NCI-H526 treated with DMSO at 0.1 percent for 48 hours (cell line): ENCODE data around the gene DCDC1.

Experiments
- DNase-seq: peaks from one replicate; lab custom pipeline; 2025; lab: John Stamatoyannopoulos, UW

The DCDC1 gene, protein sequence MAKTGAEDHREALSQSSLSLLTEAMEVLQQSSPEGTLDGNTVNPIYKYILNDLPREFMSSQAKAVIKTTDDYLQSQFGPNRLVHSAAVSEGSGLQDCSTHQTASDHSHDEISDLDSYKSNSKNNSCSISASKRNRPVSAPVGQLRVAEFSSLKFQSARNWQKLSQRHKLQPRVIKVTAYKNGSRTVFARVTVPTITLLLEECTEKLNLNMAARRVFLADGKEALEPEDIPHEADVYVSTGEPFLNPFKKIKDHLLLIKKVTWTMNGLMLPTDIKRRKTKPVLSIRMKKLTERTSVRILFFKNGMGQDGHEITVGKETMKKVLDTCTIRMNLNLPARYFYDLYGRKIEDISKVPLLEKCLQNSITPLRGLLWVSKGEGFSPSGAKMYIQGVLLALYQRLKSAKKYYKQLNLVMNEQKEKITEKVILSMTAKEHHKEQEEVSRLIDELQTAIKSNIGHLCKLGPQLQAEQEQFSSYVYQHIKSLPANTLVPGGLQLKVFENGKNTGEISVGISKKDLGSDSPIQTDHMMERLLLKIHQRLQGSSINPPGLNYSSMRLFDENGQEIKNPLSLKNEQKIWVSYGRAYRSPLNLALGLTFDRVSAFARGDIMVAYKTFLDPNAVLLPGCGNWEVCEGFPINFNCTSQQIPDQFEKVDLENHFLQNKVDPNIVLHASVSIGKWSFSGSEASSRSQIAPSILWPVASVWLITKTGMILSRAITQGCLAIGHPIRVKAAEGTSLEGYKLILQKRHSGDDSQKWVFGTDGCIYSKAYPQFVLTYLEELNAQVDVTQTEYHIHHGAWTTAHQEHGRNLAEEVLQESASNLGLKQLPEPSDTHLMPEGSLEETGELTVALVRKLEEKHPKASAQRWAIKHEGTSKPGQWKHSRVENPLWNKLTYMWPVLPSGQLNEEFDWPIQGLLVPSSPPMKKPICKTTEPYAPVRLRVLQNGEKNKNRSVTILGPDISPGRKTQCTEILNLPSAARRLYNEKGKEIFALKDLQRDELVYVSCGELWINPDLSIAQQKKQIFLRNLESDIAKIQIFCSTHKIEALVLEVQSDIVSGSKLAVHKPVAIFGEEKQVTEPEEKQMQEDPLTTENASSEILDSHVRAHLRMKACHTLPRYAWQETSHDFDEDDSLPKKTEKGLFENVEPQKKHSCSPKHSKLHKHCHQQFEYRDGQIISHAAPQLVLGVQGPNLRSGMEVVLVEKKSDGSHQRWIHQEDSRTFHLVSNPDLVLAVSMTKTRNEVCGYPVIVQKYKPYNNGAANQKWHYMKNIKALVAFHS (N-terminal part only)

DNA sequence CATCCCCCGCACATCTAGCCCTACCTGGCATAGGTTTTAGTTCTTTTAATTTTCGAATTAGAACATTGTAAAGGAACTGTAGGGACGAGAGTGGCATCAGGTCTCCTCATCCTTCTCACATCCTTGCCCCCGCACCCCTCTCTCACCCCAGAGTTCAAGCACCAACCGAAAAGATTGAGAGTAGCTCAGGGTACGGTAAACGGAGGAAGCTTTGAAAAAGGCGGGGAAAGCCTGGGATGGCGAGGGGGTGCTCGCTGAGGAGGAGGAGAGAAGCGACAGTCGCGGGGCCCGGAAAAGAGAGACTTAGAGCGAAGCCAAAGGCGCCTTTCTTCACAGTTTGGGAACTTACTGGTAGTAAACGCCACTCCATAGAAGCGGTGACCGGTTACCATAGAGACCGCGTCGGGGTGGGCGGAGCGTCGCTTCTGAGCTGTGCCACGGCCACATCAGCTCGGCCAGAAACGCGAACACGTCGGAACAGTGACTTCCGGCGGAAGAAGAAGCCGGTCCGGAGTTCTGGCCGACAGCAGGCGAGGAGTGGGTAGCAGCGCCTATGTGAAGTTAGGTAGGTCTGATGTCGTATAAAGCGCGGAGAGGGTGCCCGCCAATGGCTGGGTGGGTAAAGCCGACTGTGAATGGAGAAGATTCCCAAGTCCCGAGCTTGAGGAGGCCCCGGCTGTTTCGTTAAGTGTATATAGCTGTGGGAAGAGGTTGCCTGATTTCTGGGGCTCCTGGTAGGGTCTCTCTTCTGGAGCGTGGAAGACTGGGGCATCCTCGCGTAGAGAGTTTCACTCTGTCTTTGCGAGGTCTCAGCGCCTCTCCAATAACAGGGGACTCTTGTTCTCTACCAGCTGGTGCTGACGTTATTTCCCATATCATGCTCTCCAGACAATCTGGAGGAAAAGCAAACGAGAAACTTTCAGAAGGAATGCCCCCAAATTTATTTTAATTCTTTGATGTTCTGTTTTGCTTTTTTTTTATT, at the start of gene DCDC1, which contains the start of gene DNAJC24:
Gene DCDC1, minus strand, starts transcription at position 392 of the 982 bp plus-strand sequence. CDS start 41,459 bp downstream, outside the sequence.
Gene DNAJC24, plus strand, starts transcription at position 513 of the 982 bp plus-strand sequence. CDS start 889 bp downstream, outside the sequence.
- peak; percentile 97 for DNase-seq

DNA sequence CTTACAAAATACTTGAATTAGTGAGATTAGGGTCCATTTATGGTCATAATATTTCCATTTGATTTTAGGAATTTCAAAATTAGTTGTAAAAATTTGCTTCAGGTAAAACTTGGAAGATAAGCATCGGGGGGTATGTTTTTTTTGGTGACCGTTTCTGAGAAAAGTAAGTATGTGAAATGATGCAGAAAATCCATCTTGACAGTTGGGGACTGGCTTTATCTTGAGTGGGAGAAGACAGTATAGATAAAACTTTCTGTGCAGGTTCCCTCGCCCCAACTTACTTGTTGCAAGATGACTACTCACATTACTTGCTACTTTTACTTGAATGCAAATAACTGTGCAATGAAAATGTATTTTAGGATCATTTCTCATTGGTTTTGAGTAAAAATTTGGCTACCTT, 49.6 kb upstream of the DCDC1 start:
- no peak for DNase-seq

DNA sequence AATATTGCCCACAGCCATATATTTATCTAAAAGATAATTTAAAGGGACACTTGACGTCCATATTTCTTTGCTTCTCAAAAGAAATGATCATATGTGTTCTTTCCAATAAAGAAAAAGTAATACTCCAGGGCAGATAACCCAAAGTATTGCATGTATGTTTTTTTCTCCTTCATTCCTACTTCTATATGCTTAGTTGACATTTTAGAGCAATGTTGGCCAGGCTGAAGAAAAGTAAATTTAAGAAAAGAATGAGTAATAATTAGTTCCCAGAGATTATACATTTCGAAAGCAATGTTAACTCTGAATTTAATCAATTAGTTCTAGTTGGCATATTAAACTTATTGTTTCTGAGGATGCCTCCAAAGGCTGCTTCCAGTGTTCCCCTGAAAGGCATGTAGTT, 48.3 kb upstream of the DCDC1 start:
- DNase-seq, result no peak

DNA sequence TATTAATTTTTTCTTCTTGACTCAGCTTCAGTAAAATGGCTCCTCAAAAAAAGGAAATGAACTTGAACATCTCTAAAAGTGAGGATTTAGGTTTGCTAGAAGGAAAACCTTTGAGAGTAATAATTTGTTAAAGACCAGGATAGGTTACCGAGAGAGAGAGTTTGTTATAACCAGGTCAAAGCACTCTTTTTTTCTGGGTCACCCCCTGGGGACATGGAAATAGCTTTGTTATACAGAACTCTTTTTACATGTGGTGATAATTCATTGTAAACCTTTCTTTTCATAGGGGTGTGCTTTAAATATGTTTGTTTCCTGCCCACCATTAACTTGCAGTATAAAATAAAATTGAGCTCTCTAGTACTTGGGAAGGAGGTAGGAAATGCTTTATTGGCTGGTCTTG, 47.8 kb upstream of the DCDC1 start:
- no peak for DNase-seq

DNA sequence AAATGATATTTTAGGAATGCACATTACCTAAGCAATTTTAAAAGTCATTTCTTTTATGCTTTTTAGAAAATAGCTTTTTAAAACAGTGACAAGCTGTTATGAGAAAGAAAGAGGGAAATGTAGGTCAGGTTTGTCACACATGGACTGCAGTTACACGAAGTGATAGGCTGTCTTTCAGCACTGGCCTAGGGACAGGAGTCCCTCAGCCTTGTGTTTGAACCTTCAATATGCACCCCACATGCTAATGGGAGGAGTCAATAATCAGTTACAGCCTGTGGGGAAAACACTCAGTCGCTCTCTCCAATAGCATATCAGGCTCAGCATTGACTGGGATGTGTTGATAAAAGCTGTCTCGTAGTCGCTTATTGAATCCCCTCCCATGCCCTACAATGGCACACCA, 45.9 kb upstream of the DCDC1 start:
- no peak for DNase-seq

DNA sequence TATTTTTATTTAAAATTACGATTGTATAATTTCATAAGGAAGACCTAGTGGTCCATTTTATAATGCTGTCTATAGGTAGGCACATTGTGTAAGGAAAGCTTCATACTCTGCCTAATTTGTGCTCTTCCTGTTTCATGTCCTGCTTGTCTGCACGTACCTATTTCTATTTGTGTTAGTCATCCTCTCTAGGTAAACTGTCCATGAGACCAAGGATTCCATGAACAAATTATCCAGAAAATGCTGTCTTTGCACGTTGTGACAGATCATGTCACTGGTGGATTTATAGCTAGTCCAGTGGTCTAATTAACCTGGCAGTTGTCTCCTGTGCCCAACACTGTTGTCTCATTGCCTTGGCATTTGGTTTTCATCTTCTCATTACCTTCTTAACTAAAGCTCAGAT, 44.8 kb upstream of the DCDC1 start:
- DNase-seq, result no peak

DNA sequence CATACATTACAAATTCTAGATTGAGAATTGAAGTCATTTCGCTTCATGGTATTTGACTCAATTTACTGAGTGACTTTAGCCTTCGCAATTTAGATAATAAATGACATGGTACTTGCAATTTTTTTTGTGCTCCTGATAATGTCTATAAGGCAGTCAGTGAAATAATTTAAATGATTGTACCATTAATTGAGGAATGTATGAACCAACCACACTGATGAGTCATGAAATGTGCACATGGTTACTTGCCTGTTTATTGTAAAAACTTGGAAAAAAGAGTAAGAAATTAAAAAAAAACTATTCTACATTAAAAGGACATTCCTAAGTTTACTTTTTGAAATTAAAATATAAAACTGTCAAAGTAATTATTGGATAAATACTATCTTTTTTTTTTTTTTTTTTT, 43.4 kb upstream of the DCDC1 start:
- DNase-seq, result no peak

DNA sequence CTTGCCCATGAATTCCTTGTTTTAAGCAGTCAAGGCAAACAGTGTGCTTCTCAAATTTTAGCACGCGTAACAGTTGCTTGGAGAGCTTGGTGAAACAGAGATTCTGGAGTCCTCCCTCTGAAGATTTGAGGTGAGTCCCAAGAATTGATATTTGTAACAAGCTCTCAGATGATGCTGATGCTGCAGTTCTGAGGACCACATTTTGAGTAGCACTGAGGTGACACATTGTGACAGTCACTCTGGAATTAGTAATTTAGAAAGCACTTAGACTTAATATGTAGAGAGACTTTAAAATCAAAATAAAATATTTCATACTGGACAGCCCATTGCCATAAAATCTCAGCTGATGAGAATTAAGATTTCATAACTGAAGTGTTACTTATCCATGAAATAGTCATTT, 38.7 kb upstream of the DCDC1 start:
- no peak for DNase-seq

DNA sequence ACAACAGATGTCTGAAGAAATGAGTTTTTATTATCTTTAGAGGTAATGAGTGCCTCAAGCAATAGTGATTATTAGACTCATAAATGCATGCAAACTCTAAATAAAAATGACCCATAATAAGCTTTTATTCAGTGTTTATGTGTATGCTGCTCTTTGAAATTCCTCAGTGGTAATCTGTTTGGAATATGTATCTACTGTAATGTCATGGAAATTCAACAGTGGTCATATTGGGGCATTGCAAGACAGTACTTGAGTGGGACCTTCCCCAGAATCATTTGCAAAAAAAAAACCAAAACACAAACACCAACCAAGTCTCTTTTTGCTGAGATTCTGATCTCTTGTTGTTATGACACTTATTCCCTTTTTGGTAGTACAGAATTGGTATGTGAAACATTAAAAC, 35.1 kb upstream of the DCDC1 start:
- no peak for DNase-seq

DNA sequence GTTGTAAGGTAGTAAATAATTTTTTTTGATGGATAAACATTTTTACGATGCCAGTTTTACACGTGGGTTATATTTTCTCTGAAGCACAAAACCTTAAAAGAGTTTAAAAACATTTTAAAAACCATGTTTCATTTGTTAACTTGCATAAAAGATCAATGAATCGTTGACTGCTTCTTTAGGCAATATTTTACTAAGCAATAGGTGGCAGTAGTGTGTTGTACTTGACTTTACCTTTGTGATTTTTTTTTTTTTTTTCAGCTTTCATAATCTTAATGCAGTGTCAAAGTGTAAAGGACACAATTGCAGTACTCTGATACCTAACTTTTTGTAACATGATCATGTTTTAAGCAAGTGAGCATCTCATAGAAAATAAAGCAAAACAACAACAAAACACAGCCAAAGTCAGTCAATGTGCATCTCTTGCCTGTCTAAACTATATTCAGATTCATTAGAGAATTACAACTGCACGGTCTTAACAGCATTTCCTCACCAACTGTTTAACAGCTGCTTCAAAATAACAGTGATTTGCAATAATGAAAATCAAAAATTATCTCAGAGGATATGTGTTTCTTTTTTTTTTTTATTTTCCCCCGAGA, 27.8 kb upstream of the DCDC1 start:
- DNase-seq, result no peak

DNA sequence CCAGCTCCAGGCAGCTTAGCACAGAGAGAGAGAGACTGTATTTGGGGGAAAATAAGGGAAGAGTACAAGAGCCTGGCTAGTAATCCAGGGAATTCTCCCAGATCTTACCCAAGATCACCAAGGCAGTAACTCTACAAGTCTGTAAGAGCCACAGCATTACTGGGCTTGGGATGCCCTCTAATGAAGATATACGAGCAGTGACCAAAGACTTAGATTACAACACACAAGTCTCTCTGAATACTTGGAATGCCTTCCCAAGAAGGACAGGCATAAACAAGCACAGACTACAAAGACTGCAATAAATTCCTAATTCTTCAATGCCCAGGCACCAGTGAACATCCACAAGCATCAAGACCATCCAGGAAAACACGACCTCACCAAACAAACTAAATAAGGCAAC, 17.8 kb upstream of the DCDC1 start:
- DNase-seq, result no peak

DNA sequence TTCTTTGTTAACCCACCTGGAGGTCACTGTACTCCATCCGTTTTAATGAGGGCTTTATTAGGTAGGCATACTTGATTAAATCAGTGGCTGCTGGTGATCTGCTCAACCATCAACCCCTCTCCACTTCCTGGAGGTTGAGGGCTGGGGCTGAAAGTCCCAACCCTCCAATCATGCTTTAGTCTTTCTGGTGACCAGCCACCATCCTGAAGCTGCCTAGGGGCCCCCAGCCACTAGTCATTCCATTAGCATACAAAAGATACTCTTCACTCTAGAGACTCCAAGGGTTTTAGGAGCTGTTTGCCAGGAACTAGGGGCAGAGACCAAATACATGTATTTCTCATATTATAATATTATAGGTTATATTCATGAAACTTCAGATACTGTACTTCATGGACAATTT, 13.6 kb upstream of the DCDC1 start:
- no peak for DNase-seq

DNA sequence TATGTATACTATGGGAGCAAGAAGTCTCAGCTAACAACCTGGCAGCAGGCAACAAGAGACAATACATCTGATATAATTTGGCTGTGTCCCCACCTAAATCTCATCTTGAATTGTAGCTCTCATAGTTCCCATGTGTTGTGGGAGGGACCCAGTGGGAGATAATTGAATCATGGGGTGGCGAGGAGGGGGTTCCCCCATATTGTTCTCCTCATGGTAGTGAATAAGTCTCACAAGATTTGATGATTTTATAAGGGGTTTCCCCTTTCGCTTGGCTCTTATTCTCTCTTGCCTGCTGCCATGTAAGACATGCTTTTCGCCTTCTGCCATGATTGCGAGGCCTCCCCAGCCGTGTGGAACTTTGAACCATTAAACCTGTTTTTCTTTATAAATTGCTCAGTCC, 6.3 kb upstream of the DCDC1 start:
- DNase-seq, result no peak

DNA sequence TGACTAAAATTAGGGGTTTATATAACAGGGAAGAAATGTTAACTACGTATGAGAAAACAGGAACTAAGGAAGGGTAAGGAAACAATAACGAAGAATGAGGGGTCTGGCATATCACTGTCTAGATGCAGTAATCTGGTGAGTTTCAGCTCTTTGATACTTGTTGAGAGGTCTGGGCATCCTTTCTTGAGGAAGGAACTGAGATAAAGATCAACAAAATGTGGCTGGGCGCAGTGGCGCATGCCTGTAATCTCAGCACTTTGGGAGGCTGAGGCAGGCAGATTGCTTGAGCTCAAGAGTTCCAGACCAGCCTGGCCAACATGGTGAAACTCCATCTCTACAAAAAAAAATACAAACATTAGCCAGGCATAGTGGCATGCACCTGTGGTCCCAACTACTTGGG, 2.7 kb downstream of the DCDC1 start:
- DNase-seq, result no peak

DNA sequence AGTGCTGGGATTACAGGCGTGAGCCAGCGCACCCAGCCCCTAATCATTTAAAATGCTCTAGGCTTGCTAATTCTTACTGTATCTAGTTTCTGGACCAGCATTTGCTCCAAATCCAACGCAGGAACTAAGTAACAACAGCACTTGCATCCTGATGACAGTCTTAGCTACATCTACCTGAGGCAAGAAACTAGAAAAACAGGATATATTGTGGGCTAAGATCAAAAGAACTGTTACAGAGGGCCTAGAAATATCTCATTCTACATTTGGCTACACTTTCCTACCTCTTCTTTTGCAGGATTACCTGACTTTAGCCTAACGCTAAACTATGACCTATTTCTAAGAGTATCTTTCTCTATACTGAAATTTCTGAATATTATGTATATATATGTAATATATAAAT, 7.8 kb downstream of the DCDC1 start:
- DNase-seq, result no peak

DNA sequence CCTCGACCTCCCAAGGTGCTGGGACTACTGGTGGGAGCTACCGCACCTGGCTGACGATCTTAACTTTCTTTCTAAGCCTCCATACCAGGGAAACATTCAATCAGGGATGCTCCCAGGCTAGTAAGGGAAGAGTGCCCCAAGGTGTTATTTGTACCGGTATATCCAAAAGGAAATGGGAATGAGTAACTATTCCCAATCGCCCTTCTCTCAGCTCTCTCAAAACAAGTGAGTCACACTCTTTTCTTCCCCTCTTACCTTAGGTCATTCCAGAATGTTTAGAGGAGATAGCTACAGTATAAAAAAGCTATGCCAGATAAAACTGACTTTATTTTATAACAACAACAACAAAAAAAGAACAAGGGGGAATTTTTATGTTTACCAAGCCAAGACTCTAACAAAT, 13.7 kb downstream of the DCDC1 start:
- DNase-seq, result no peak

DNA sequence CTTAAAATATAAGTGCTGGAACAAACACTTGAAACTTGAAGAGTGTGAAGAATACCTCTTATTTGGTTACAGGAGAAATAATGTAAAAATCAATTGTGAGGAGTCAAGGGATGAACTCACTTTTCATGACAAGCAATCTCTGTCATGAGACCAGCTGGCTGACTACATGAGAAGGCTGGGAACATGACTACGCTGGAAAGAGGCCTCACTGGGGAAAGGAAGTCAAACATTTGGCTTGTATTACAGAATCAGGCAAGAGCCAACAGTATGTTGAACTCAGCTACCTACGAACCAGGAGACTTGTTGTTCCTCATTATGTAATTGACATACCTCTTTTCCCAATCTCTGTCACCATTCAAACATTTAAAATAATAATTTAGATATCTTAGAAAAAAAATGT, 14.4 kb downstream of the DCDC1 start:
- DNase-seq, result no peak

DNA sequence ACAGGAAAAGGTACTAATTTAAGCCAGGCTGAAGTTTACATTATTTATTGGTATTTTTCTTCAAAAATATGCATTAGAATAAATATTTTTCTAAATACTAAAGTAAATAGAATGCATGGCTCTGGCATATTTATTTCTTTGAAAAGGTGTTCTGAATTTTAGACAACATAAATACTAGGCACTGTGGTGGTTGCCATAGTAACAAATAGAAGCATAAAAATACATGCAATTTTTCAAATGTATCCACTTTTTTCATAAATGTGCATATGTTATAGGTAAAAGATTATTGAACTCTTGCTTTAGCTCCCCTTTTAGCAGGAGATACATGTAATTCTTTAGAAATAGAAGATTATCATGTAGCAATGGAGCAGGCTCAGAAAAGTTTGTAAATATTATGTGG, 18.4 kb downstream of the DCDC1 start:
- DNase-seq, result no peak

DNA sequence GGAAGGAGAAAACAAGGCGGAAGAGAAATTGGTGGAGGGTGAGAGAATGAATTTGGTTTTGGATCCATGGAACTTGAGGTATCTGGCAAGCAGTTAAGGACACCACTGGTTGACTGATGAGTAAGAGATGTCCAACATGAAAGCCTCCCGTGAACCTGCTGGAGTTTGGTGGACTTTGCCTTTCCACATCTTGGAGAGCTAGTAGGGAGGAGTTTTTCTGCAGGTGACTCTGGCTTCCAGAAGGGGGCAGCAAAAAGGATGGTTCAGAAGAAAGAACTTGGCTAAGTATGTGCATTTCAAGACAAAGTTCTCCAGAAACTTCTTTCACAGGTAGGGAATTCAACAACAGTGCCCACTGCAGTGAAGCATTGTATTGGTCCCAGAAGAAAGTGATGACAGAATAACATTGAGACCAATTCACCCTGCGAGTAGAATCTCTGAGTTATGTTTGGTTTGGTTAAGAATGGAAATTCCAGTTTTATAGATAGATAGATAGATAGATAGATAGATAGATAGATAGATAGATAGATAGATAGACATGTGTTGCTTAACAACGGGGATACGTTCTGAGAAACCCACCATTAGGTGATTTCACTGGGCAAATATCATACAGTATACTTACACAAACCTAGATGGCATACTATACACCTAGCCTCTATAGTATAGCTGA, 28.5 kb downstream of the DCDC1 start:
- DNase-seq, result no peak

DNA sequence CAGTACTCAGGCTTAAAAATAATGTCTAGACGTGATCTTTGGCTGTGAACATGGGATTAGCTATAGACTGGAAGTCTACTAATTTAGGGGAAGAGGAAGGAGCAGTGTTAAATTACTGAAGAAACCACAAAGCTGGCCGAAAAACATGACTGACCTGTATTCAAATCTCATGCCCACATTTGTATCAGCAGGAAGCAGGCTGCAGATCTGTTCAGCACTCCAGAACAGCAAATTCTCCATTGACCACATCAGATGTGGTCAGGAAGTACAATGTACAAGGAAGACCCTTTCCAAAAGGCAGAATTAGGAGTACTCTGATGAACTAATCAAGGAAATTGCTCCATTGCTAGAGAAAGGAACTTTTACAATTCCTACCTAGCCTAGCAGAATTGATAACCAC, 31.7 kb downstream of the DCDC1 start:
- DNase-seq, result no peak
